Upper lobe of right lung (tissue), 1 donor: ENCODE results near the gene INPP5E. TPM values are rescaled to one million over a fixed set of nuclear protein-coding genes. Genes with fewer than 3 reads are reported as not detected.

ENCODE experiments used
- ATAC-seq: fragments of 200-7000 bp; cut with Tn5 transposase; one replicate; pipeline ENCODE4 v1.9.1; 2020; ENCODE audit warnings: mild to moderate bottlenecking, moderate library complexity
- DNase-seq: peaks from one replicate; pipeline ENCODE4 v3.0.0-alpha.2; 2020
- H3K27ac ChIP-seq: fragments of 200-600 bp; one replicate; pipeline ENCODE4 v1.8.0; 2022
- H3K27me3 ChIP-seq: fragments of 200-600 bp; one replicate; pipeline ENCODE4 v1.8.0; 2022; ENCODE audit warnings: mild to moderate bottlenecking
- H3K36me3 ChIP-seq: fragments of 200-600 bp; one replicate; pipeline ENCODE4 v1.8.0; 2022
- H3K4me1 ChIP-seq: fragments of 200-600 bp; one replicate; pipeline ENCODE4 v1.8.0; 2022
- H3K4me3 ChIP-seq: fragments of 200-600 bp; one replicate; pipeline ENCODE4 v1.8.0; 2022; ENCODE audit warnings: mild to moderate bottlenecking
- H3K9me3 ChIP-seq: fragments of 200-600 bp; one replicate; pipeline ENCODE4 v1.8.0; 2022
- CTCF ChIP-seq: fragments of 200-600 bp; IDR thresholded peaks from one replicate; pipeline ENCODE4 v1.8.0; 2022; ENCODE audit warnings: antibody characterized with exemption
- intact Hi-C: fragments of 100-400 bp; cut with DNase I; formaldehyde crosslinking; loops from one replicate; pipeline ENCODE4 v1.11.0; 2022
- total RNA-seq: library from RNA; stranded (reverse); fragmentation: NEBNext Ultra II Directional; extraction: Animal tissue kit (Norgen Biotek cat#: 25700); gene quantifications from one replicate; pipeline ENCODE4 v1.2.1, GENCODE V29; 2021
- donor health status: DM: no; HTN: yes; CAD: no; lungs with severe emphysema.

The INPP5E gene
- total RNA-seq, 1 donor from 2014 or later, result 13.0 TPM

DNA sequence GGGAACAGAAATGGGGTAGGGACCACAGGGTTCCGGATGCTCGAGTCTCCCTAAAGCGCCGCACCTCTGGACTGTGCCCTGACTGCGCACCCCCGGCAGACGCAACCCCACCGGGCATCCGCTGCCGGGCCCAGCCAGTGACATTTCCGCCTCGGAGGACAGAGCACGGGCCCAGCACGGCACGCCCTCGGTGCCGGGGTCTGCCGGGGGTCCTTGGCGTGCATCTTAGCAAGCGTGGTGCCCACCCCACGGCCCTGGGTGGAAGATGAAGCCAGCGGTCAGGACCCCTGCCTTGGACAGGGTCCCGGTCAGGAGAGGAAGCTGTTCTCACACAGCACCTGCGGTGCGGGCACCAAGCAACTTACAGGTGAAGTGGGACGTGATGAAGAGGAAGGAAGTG is 7.1 kb downstream of the INPP5E start:
- no peaks in the 10 kb centered on the region for H3K9me3 ChIP-seq
- ATAC-seq (no peak), DNase-seq (no peak)
- peaks cover 9% of the 10 kb centered on the region for H3K4me1 ChIP-seq
- no peaks in the 10 kb centered on the region for H3K27me3 ChIP-seq
- H3K4me3 ChIP-seq, result no peak overlapping the region
- no peak overlapping the region for H3K27ac ChIP-seq
- intact Hi-C loops, result no loop called here
- peaks cover 30% of the 10 kb centered on the region for H3K36me3 ChIP-seq
- TF ChIP-seq CTCF, result no peak

- no peaks in the 10 kb centered on the region for H3K9me3 ChIP-seq
- H3K4me1 ChIP-seq, result peaks cover 1% of the 10 kb centered on the region
- peaks cover 30% of the 10 kb centered on the region for H3K36me3 ChIP-seq
- intact Hi-C loops, result no loop called here
- no peak overlapping the region for H3K27ac ChIP-seq
- no peak for DNase-seq
- no peak overlapping the region for H3K4me3 ChIP-seq
- no peak for ATAC-seq
- no peaks in the 10 kb centered on the region for H3K27me3 ChIP-seq
- no peak for TF ChIP-seq CTCF
Measured at GRCh38 chr9:136431782-136432350, 7.8 kb downstream of the INPP5E start.

DNA sequence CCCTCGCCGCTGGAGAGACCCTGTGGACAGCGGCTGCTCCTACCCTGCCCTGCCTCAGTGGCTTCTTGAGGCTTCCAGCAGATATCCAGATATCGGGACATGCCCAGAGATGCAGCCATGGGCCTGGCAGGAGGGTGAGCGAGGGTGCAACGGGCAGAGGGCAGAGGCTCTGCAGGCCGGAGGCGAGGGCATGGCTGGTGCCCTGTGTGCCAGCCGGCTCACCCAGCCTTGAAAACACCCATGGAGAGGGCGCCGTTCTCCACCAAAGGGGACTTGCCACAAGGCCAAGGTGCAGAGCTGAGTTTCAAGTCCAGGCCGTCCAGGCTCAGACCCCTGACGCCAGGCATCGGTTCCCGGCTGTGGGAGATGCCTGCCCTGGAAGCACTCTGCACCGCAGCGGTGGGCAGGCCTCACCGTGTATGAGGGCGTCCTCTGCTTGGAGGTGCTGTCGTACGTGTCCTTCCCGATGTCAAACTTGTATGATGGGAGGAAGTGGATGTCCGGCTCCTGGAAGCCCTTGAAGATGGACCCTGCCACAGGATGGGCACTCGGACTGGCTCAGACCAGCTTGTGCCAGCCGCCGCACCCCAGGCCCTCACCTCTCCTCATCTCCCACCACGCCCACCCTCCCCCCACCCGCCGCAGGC is 8.9 kb downstream of the INPP5E start:
- ATAC-seq (no peak), DNase-seq (no peak)
- Histone ChIP-seq H3K4me3 (no peak overlapping the region), H3K27me3 (no peaks in the 10 kb centered on the region), H3K9me3 (no peaks in the 10 kb centered on the region), H3K27ac (no peak overlapping the region), H3K36me3 (peaks cover 30% of the 10 kb centered on the region), H3K4me1 (no peaks in the 10 kb centered on the region)
- TF ChIP-seq CTCF, result no peak
- intact Hi-C loops, result no loop called here

DNA sequence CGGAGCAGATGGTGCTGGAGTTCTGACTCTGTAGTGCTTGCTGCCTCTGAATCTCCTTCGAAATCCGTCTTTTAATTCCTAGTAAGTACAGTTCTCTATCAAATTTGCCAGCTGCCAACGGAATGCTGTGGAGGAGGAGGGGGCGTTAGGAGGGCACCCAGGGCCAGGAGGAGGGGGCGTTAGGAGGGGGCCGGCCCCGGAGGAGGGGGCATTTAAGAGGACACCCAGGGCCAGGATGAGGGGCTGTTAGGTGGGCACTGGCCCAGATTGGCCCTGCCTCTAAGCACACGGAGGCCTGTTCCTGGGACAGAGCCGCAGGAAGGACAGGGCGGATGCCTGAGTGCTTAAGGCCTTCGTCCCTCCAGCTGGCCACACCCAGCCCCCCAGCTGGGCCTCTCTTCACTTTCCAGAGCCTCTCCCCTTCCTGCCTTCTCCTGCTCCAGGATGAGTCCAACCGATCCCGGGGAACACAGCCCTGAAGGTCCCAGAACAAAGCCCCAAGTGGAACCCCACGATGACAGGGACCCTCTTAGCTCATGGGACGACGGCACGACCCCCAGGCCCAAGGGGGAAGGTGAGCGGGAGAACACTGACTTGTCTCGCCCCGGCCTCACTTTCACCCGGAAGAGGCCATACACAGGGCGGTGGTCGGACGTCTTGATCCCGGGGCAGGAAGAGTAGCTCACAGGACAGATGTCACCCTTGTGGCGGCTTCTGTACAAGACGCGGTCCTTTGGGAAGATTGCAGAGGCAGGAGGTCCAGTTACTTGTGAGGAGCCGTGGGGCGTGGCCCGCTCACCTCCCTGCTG is 9.8 kb downstream of the INPP5E start:
- H3K9me3 ChIP-seq, result no peaks in the 10 kb centered on the region
- no peak for DNase-seq
- no peaks in the 10 kb centered on the region for H3K4me1 ChIP-seq
- H3K4me3 ChIP-seq, result no peak overlapping the region
- peak; percentile 5 for ATAC-seq
- no peak overlapping the region for H3K27ac ChIP-seq
- no peaks in the 10 kb centered on the region for H3K27me3 ChIP-seq
- no peak for TF ChIP-seq CTCF
- intact Hi-C loops, result no loop called here
- peaks cover 32% of the 10 kb centered on the region for H3K36me3 ChIP-seq

GRCh38 chr9:136429075-136429628 is 10.5 kb downstream of the INPP5E start:
- Histone ChIP-seq H3K27me3 (no peaks in the 10 kb centered on the region), H3K4me1 (no peaks in the 10 kb centered on the region), H3K27ac (no peak overlapping the region), H3K36me3 (peaks cover 39% of the 10 kb centered on the region), H3K4me3 (no peak overlapping the region), H3K9me3 (no peaks in the 10 kb centered on the region)
- DNase-seq (no peak), ATAC-seq (no peak)
- no peak for TF ChIP-seq CTCF
- intact Hi-C loops, result no loop called here
